ENCODE results near the gene KRT9. TPM values are rescaled to one million over a fixed set of nuclear protein-coding genes. Genes with fewer than 3 reads are reported as not detected.

The KRT9 gene
- total RNA-seq, 1 donor from 2014 or later, result not detected

DNA sequence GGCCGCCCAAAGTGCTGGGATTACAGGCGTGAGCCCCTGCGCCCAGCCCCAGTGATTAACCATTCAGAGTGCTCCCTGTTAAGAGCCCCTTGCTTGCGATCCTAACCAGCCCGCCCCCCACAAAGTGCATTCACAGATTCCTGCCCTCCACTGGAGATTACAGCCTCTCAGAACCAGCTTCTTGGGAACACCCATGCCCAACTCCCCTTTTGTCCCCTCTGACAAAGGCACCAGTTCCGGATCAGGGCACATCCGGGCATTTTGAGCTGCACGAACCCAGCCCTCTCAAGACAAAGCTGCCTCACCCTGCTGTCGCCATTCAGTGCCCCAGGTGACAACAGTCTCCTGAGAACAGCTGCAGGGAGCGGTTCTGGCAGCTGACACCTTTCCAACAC is 42.9 kb downstream of the KRT9 start:
- DNase-seq (ENCODE audit: low spot score), result no peak

- DNase-seq (ENCODE audit: low spot score), result no peak
Measured at GRCh38 chr17:41527063-41528023, 44.5 kb downstream of the KRT9 start.

- DNase-seq (ENCODE audit: low spot score), result no peak
Measured at GRCh38 chr17:41524261-41524660, 47.6 kb downstream of the KRT9 start.

GRCh38 chr17:41523787-41524186 is 48.1 kb downstream of the KRT9 start:
- peak; percentile 44 for DNase-seq (ENCODE audit: low spot score)

DNA sequence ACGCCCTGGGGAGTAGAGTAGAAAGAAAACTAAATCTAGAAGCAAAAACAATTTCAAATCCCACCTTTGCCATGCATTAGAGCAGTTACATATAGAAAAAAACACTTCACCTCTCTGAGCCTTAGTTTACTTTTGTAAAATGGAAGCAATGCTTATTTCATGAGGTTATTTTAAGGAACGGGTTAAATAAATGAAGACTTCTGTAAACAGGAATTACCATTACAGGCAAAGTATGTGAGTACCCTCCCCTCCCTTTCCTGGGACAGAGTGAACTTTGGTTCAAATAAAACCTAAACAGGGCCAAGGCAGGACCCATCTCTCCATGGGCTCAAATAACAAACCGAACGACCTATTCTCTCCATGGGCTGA is 48.6 kb downstream of the KRT9 start:
- no peak for DNase-seq (ENCODE audit: low spot score)

GRCh38 chr17:41522301-41523224 is 49.3 kb downstream of the KRT9 start:
- DNase-seq (ENCODE audit: low spot score), result peak; percentile 61

- DNase-seq (ENCODE audit: low spot score), result peak; percentile 77
Measured at GRCh38 chr17:41521574-41522261, 50.1 kb downstream of the KRT9 start.

DNA sequence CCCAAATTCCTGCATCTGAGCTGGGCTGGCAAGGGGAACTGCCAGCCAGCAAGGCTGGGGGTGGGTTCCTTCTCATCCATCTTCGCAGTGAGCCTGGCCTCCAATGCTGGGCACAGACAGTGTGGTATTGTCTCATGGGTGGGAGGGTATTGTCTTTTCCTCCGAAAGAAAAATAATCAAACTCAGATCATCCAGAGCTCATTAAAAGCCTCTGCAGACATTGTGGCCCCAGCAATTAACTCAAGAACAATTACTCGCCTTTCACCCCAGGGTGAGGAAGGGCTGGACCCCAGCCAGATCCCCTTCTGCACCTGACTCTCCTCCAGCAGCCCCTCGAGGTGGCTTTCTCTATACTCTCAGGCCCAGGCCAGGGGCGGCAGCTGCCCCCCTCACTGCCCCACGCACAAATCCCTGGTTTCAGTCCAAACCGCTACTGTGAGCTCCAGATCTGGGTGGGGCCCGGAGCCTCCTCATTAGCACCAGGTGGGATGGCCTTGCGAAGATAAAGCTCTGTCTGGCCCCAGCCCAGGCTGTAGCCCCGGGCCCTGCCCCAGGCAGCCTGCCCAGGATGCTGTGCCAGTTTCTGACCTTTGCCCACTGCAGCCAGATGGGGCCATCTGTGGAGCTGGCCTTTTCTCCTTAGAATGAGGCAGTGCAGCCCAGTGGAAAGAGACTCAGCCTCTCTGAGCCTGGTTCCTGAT is 50.9 kb downstream of the KRT9 start:
- no peak for DNase-seq (ENCODE audit: low spot score)

- peak; percentile 40 for DNase-seq (ENCODE audit: low spot score)
Measured at GRCh38 chr17:41519501-41520224, 52.2 kb downstream of the KRT9 start.

DNA sequence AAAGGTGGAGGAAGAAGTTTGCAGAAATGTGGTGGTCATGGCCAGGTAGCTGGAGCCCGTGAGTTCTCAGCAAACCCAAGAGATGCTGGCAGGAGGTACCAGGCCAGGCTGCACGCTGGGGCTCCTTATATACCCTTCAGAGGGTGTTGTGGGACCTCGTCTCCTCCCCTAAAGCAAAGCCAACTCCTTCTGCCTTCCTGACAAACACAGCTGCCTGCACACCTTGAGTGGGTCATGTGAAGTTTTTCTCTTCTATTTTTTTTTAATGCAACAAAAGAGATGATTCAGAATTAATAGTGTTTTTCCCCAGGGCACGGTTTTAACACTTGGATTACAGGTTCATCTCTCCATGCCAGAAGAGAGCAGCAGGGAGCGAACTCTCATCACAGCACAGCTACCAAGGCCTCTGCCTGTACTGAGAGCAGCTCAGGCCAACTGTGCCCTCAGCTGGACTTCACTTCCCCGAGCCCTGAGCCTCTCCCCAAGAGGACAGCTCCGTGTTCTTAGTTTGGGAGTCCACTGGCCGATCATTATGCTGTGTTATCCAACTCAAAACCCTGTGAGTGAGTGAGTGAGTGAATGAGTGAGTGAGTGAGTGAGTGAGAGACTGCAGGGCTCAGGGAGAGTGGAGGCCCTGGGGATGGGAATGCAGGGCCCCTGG is 52.9 kb downstream of the KRT9 start, which contains the start of gene KRT15:
Gene KRT15 (minus strand): TSS at position 102 of the 661 bp plus-strand sequence. CDS start 63 bp downstream, at position 39.
- no peak for DNase-seq (ENCODE audit: low spot score)

- no peak for DNase-seq (ENCODE audit: low spot score)
Measured at GRCh38 chr17:41518031-41518430, 53.8 kb downstream of the KRT9 start.

- no peak for DNase-seq (ENCODE audit: low spot score)
Measured at GRCh38 chr17:41516830-41517283, 55.0 kb downstream of the KRT9 start.

DNA sequence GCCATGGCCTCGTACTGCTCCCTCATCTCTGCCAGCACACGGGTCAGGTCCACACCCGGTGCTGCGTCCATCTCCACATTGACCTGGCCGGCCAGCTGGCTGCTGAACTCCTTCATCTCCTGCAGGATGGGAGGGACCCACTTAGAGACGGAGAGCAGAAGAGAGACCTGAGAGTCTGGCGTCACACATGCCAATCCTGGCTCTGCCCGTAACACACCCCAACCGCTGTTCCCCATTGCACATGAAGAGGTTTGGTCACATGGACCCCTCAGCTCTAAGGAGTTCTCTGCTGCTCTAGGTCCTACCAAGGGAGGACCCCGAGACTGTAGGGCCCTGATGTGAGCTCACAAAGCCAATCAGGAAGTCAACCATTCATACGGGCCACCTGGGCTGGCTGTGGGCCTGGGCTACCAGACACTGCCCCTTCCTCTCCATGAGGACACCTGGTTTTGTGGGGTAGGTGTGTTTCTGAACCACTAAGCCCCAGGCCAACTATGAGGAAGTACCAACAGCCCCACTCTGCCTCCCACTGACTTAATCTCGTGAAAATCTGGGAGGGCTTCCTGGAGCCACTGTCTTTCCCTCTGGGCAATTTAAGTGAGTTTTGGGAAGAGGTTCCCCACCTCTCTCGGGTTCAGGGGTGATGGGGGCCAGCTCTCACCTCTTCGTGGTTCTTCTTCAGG is 55.6 kb downstream of the KRT9 start:
- DNase-seq (ENCODE audit: low spot score), result no peak

Other genes starting within 250 kb of the KRT9 start
- gene KRT33A, start 221.2 kb downstream of the KRT9 start, total RNA-seq, result not detected
- gene KRT33B, start 202.2 kb downstream of the KRT9 start, total RNA-seq, result not detected
- not detected for gene KRT34, start 189.8 kb downstream of the KRT9 start, total RNA-seq
- gene KRT31, start 174.5 kb downstream of the KRT9 start, total RNA-seq, result not detected
- not detected for gene KRT37, start 147.5 kb downstream of the KRT9 start, total RNA-seq
- gene KRT38, start 131.1 kb downstream of the KRT9 start, total RNA-seq, result not detected
- not detected for gene KRT32, start 104.7 kb downstream of the KRT9 start, total RNA-seq
- not detected for gene KRT35, start 90.9 kb downstream of the KRT9 start, total RNA-seq
- not detected for gene KRT36, start 82.1 kb downstream of the KRT9 start, total RNA-seq
- gene KRT13, start 66.4 kb downstream of the KRT9 start, total RNA-seq, result 0.40 TPM
- 5.6 TPM for gene KRT15, start 53.2 kb downstream of the KRT9 start, total RNA-seq
- gene KRT19, start 43.8 kb downstream of the KRT9 start, total RNA-seq, result 1,522 TPM
- gene KRT14, start 14.8 kb upstream of the KRT9 start, total RNA-seq, result 0.20 TPM
- not detected for gene KRT16, start 40.7 kb upstream of the KRT9 start, total RNA-seq
- gene KRT17, start 52.5 kb upstream of the KRT9 start, total RNA-seq, result not detected
- gene EIF1, start 116.8 kb upstream of the KRT9 start, total RNA-seq, result 723 TPM
- gene GAST, start 140.3 kb upstream of the KRT9 start, total RNA-seq, result not detected
- gene HAP1, start 162.6 kb upstream of the KRT9 start, total RNA-seq, result 1.9 TPM
- gene JUP, start 214.7 kb upstream of the KRT9 start, total RNA-seq, result 201 TPM
- gene P3H4, start 239.9 kb upstream of the KRT9 start, total RNA-seq, result 24.1 TPM
- 59.2 TPM for gene FKBP10, start 240.9 kb upstream of the KRT9 start, total RNA-seq